Thoracic aorta (tissue), 2 donors: ENCODE results near the gene RCE1. TPM values are rescaled to one million over a fixed set of nuclear protein-coding genes. Genes with fewer than 3 reads are reported as not detected.

ENCODE experiments used
- ATAC-seq: fragments of 150-250 bp; one replicate; pipeline ENCODE4 v1.8.0; 2017; ENCODE audit warnings: low read depth; ENCODE audit not compliant: insufficient number of reproducible peaks, low FRiP score
- DNase-seq: peaks from one replicate; pipeline ENCODE4 v3.0.0-alpha.2; 2020; ENCODE audit warnings: low spot score
- H3K27ac ChIP-seq, 2 donors: fragments of 200-600 bp; sonication (generic); 1 replicate in 1 of 2; 2 replicates in 1 of 2; pipeline ENCODE4 v1.5.1; 2016; ENCODE audit warnings: mild to moderate bottlenecking in 2 of 2, moderate library complexity in 2 of 2
- H3K27me3 ChIP-seq: fragments of 200-600 bp; sonication (generic); replicated peaks from 2 replicates; pipeline ENCODE4 v1.6.0; 2016; ENCODE audit warnings: mild to moderate bottlenecking; ENCODE audit not compliant: insufficient read depth
- H3K36me3 ChIP-seq: fragments of 200-600 bp; sonication (generic); one replicate; pipeline ENCODE4 v1.5.1; 2016
- H3K4me1 ChIP-seq, 2 donors: fragments of 200-600 bp; sonication (generic); 1 replicate in 1 of 2; 2 replicates in 1 of 2; pipeline versions ENCODE4 v1.5.1 to v1.6.0; 2016; ENCODE audit warnings: low read depth in 2 of 2, mild to moderate bottlenecking in 1 of 2; ENCODE audit not compliant: control insufficient read depth in 1 of 2
- H3K4me3 ChIP-seq: fragments of 200-600 bp; sonication (generic); 2 replicates; pipeline ENCODE4 v1.5.1; 2016; ENCODE audit warnings: mild to moderate bottlenecking
- H3K9me3 ChIP-seq: fragments of 200-600 bp; sonication (generic); 2 replicates; pipeline ENCODE4 v1.5.1; 2016
- total RNA-seq, 2 donors: library from RNA; depleted of rRNA; stranded (reverse); fragments of >200 nt; gene quantifications; one replicate each; pipeline versions ENCODE4 v1.1.0 to v1.2.3, GENCODE V29; 2016
- TF ChIP-seq, protein P1 (sequence below): fragments of 200-600 bp; sonication (generic); IDR thresholded peaks from one replicate; pipeline ENCODE4 v1.5.1; 2019; ENCODE audit warnings: antibody characterized with exemption

The RCE1 gene
- total RNA-seq, 2 donors from 2014 or later = 11.9 to 17.5 TPM

- no peak overlapping the region for H3K27ac ChIP-seq
- no peaks in the 10 kb centered on the region for H3K27me3 ChIP-seq
- TF ChIP-seq, protein P1, sequence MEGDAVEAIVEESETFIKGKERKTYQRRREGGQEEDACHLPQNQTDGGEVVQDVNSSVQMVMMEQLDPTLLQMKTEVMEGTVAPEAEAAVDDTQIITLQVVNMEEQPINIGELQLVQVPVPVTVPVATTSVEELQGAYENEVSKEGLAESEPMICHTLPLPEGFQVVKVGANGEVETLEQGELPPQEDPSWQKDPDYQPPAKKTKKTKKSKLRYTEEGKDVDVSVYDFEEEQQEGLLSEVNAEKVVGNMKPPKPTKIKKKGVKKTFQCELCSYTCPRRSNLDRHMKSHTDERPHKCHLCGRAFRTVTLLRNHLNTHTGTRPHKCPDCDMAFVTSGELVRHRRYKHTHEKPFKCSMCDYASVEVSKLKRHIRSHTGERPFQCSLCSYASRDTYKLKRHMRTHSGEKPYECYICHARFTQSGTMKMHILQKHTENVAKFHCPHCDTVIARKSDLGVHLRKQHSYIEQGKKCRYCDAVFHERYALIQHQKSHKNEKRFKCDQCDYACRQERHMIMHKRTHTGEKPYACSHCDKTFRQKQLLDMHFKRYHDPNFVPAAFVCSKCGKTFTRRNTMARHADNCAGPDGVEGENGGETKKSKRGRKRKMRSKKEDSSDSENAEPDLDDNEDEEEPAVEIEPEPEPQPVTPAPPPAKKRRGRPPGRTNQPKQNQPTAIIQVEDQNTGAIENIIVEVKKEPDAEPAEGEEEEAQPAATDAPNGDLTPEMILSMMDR = no peak
- no peak for ATAC-seq
- H3K4me3 ChIP-seq = no peak overlapping the region
- no peaks in the 10 kb centered on the region for H3K9me3 ChIP-seq
- no peaks in the 10 kb centered on the region for H3K4me1 ChIP-seq
- no peaks in the 10 kb centered on the region for H3K36me3 ChIP-seq
- DNase-seq = no peak
Observed at GRCh38 chr11:66814678-66815077, 28.6 kb upstream of the RCE1 start.

GRCh38 chr11:66815646-66816045, 27.6 kb upstream of the RCE1 start:
- Histone ChIP-seq H3K27ac (no peak overlapping the region), H3K4me1 (no peaks in the 10 kb centered on the region), H3K36me3 (no peaks in the 10 kb centered on the region), H3K9me3 (no peaks in the 10 kb centered on the region), H3K27me3 (no peaks in the 10 kb centered on the region), H3K4me3 (no peak overlapping the region)
- TF ChIP-seq, protein P1 = no peak
- ATAC-seq = no peak
- no peak for DNase-seq

DNA sequence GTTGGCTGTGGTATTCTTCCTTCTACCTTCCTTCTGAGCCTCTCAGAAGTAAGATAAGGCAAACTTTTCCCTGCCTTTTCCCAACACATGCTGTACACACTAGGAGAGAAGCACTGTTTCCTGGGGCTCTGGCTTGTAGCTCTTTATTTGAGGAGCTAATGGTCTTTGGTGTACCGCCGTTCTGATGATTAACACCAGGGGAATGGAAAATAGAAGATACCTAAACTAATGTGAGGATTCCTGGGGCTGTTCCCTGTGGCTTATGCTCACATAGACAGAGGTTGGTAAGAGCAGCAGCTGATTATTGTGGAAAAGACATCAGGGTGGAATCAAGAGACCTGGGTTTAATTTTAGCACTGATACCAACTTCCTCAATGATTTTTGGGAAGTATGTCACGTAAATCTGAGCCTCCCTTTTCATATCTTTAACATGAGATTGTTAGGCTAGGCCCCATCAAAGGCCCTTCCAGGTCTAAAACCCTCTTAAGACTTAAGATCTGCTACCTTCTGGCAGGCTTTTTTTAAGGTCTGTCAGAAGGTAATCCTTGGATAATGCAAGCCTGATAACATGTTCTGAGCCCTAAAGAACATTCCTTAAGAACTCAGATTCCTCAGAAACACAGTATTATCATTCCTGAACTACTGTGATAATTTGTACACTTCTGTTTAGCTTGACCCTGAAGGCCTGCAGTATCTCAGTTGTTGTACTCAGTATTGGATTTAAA, 24.8 kb upstream of the RCE1 start:
- H3K27me3 ChIP-seq = no peaks in the 10 kb centered on the region
- no peaks in the 10 kb centered on the region for H3K9me3 ChIP-seq
- DNase-seq (no peak), ATAC-seq (no peak)
- no peaks in the 10 kb centered on the region for H3K4me1 ChIP-seq
- TF ChIP-seq, protein P1 = no peak
- no peaks in the 10 kb centered on the region for H3K36me3 ChIP-seq
- H3K27ac ChIP-seq = no peak overlapping the region
- no peak overlapping the region for H3K4me3 ChIP-seq

GRCh38 chr11:66820381-66820780, 22.9 kb upstream of the RCE1 start:
- H3K4me1 ChIP-seq = no peaks in the 10 kb centered on the region
- H3K9me3 ChIP-seq = no peaks in the 10 kb centered on the region
- DNase-seq (no peak), ATAC-seq (no peak)
- H3K36me3 ChIP-seq = no peaks in the 10 kb centered on the region
- no peak overlapping the region for H3K4me3 ChIP-seq
- H3K27ac ChIP-seq = no peak overlapping the region
- TF ChIP-seq, protein P1 = no peak
- H3K27me3 ChIP-seq = no peaks in the 10 kb centered on the region

DNA sequence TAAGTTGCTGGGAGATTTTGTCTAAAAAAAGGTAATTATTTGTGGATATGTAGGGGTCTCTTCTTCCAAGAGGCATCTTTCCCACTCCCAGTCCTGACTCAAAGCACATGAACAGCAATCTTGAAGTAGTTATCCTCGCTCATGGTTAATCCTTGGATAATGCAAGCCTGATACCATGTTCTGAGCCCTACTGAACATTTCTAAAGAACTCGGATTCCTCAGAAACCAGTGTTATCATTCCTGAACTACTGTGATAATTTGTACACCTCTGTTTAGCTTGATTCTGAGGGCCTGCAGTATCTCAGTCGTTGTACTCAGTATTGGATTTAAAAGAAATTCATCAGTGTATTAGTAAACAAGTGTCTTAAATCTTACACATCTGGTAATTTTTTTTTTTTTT, 22.3 kb upstream of the RCE1 start:
- Histone ChIP-seq H3K9me3 (no peaks in the 10 kb centered on the region), H3K4me1 (no peaks in the 10 kb centered on the region), H3K36me3 (no peaks in the 10 kb centered on the region), H3K4me3 (no peak overlapping the region), H3K27ac (no peak overlapping the region), H3K27me3 (no peaks in the 10 kb centered on the region)
- ATAC-seq (no peak), DNase-seq (no peak)
- TF ChIP-seq, protein P1 = no peak
